ENCODE data around the gene PSMA6. TPM values are rescaled to one million over a fixed set of nuclear protein-coding genes. Genes with fewer than 3 reads are reported as not detected.

The PSMA6 gene
- total and polyA plus RNA-seq, 2 of the 13 experiments (the other 11 are each of a cell fraction or from before 2014, with no cell fraction given) = 525 to 1,109 TPM

- TF ChIP-seq MXD1 (CRISPR knock-in tag; IDR thresholded peaks at IDR 0.05) (peak; percentile 91), CSRNP2 (CRISPR knock-in tag; conservative IDR thresholded peaks at IDR 0.05; ENCODE audit: low read depth) (no peak), GATA4 (IDR thresholded peaks at IDR 0.05; ENCODE audit: borderline replicate concordance, low read depth) (peak; percentile 37; the same call in 1 of the 2 replicates), ZNF749 (CRISPR knock-in tag; IDR thresholded peaks at IDR 0.05; ENCODE audit: borderline replicate concordance) (peak; percentile 99), ZSCAN29 (CRISPR knock-in tag; conservative IDR thresholded peaks at IDR 0.05) (peak; percentile 100), ZMAT5 (CRISPR knock-in tag; IDR thresholded peaks at IDR 0.05; ENCODE audit: borderline replicate concordance, low read depth) (no peak), ZFP90 (CRISPR knock-in tag; IDR thresholded peaks at IDR 0.05; ENCODE audit: borderline replicate concordance) (peak; percentile 99), ZNF276 (CRISPR knock-in tag; IDR thresholded peaks at IDR 0.05; ENCODE audit: low read depth) (peak; percentile 95), ZSCAN20 (CRISPR knock-in tag; IDR thresholded peaks at IDR 0.05; ENCODE audit: borderline replicate concordance) (peak; percentile 60; the same call in 1 of the 2 replicates), DDIT3 (CRISPR knock-in tag; IDR thresholded peaks at IDR 0.05) (no peak; the same call in 1 of the 2 replicates), SATB2 (CRISPR knock-in tag; IDR thresholded peaks at IDR 0.05) (0 out of 2 replicates have a peak, but pooled peaks have one; percentile 54), TRAFD1 (CRISPR knock-in tag; IDR thresholded peaks at IDR 0.05; ENCODE audit: borderline replicate concordance) (0 out of 2 replicates have a peak, but pooled peaks have one; percentile 98), IRF2 (CRISPR knock-in tag; IDR thresholded peaks at IDR 0.05) (peak; percentile 98), ZSCAN31 (CRISPR knock-in tag; IDR thresholded peaks at IDR 0.05; ENCODE audit: low read depth) (peak; percentile 95), ZNF788 (CRISPR knock-in tag; IDR thresholded peaks at IDR 0.05; ENCODE audit: borderline replicate concordance) (peak; percentile 100; the same call in 1 of the 2 replicates)
- TF ChIP-seq, protein P1, sequence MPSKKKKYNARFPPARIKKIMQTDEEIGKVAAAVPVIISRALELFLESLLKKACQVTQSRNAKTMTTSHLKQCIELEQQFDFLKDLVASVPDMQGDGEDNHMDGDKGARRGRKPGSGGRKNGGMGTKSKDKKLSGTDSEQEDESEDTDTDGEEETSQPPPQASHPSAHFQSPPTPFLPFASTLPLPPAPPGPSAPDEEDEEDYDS (CRISPR knock-in tag; IDR thresholded peaks at IDR 0.05) = peak; percentile 68; the same call in 1 of the 2 replicates
These were observed 55.3 kb downstream of the PSMA6 start (continued) for GRCh38 chr14:35347323-35348043.
